ENCODE data around the gene ZBTB21.

ZBTB21 gene

GRCh38 chr21:41967708-41968107 lies 42.5 kb downstream of the ZBTB21 start:
- no peaks in the 10 kb centered on the region for H3K36me3 ChIP-seq (ENCODE audit: control insufficient read depth, insufficient read depth, low read length)
- H3K4ac ChIP-seq (ENCODE audit: low read depth, low read length), result peak overlapping the region; percentile 18
- H2BK15ac ChIP-seq (replicated peaks; ENCODE audit: low read depth), result no peak overlapping the region
- H3K4me2 ChIP-seq (ENCODE audit: low read length), result no peak overlapping the region
- no peak overlapping the region for H3K18ac ChIP-seq (ENCODE audit: low read length)
- no peaks in the 10 kb centered on the region for H3K79me1 ChIP-seq (ENCODE audit: low read length)
- no peak overlapping the region for H4K8ac ChIP-seq (ENCODE audit: low read depth, low read length)
- no peak overlapping the region for H3K27ac ChIP-seq (ENCODE audit: low read depth, low read length)
- H2AK5ac ChIP-seq (ENCODE audit: low read length), result no peak overlapping the region
- no peak overlapping the region for H3K23ac ChIP-seq (ENCODE audit: low read length)
- no peaks in the 10 kb centered on the region for H3K27me3 ChIP-seq (ENCODE audit: insufficient read depth, low read length, poor library complexity)
- H2BK5ac ChIP-seq (ENCODE audit: low read length), result no peak overlapping the region
- no peaks in the 10 kb centered on the region for H3K79me2 ChIP-seq (ENCODE audit: control insufficient read depth, insufficient read depth, low read length)
- WGBS (ENCODE audit: extremely low coverage, insufficient coverage, low lambda C conversion rate), result no CpG with 5 or more reads among the region's 4 CpGs
- no peak for DNase-seq
- H3K56ac ChIP-seq (ENCODE audit: low read length), result no peak overlapping the region
- no peak overlapping the region for H3K4me3 ChIP-seq (ENCODE audit: low read length)
- no peak overlapping the region for H3K9ac ChIP-seq (ENCODE audit: low read length)
- H2BK120ac ChIP-seq (ENCODE audit: low read depth, low read length), result no peak overlapping the region
- H3K4me1 ChIP-seq (ENCODE audit: control insufficient read depth, low read depth, low read length), result no peaks in the 10 kb centered on the region
- no peak overlapping the region for H4K5ac ChIP-seq (ENCODE audit: low read length)

DNA sequence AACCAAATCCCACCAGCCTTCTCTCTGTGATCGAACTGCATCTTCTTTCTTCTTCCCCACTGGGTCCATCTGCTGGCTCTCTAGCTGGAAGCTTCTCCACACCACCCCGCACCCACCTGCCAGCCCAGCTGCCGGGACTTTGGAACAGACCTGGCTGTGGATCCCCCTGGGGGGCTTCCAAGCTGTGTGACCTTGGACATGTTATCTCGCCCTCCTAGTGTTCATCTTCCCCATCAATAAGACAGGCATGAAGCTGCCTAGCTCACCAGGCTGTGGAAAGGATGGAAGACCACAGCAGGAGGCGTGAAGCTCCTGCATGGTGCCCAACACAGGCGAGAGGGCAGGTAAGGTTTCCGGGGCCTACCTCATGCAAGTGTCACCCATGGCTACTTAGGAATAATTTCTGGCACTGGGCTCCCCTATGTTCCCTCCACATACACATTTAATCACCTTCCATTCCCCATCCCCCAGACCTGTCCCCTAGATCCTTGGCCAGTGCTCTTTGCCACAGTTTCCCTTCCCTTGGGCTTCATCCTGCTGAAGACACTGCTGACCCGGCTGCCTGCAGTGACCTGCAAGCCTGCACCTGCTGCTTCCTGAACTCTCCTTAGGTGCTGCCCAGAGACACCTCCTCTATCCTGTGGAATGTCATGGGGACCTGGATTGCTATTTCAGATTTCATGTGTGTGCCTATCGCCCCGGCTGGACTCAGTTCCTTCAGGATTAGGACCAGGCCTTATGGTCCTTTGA lies 43.1 kb downstream of the ZBTB21 start:
- Histone ChIP-seq H4K5ac (ENCODE audit: low read length) (no peak overlapping the region), H2BK5ac (ENCODE audit: low read length) (no peak overlapping the region), H3K4me3 (ENCODE audit: low read length) (no peak overlapping the region), H3K4me1 (ENCODE audit: control insufficient read depth, low read depth, low read length) (no peaks in the 10 kb centered on the region), H3K27ac (ENCODE audit: low read depth, low read length) (no peak overlapping the region), H4K8ac (ENCODE audit: low read depth, low read length) (no peak overlapping the region), H2AK5ac (ENCODE audit: low read length) (no peak overlapping the region), H3K4ac (ENCODE audit: low read depth, low read length) (no peak overlapping the region), H3K79me2 (ENCODE audit: control insufficient read depth, insufficient read depth, low read length) (no peaks in the 10 kb centered on the region), H3K23ac (ENCODE audit: low read length) (no peak overlapping the region), H3K4me2 (ENCODE audit: low read length) (no peak overlapping the region), H2BK120ac (ENCODE audit: low read depth, low read length) (no peak overlapping the region), H2BK15ac (replicated peaks; ENCODE audit: low read depth) (no peak overlapping the region), H3K27me3 (ENCODE audit: insufficient read depth, low read length, poor library complexity) (no peaks in the 10 kb centered on the region), H3K9ac (ENCODE audit: low read length) (no peak overlapping the region), H3K36me3 (ENCODE audit: control insufficient read depth, insufficient read depth, low read length) (no peaks in the 10 kb centered on the region), H3K18ac (ENCODE audit: low read length) (no peak overlapping the region), H3K56ac (ENCODE audit: low read length) (no peak overlapping the region), H3K79me1 (ENCODE audit: low read length) (no peaks in the 10 kb centered on the region)
- no peak for DNase-seq
- WGBS (ENCODE audit: extremely low coverage, insufficient coverage, low lambda C conversion rate), result no CpG with 5 or more reads among the region's 10 CpGs

- no peak overlapping the region for H3K9ac ChIP-seq (ENCODE audit: low read length)
- WGBS (ENCODE audit: extremely low coverage, insufficient coverage, low lambda C conversion rate), result no CpG with 5 or more reads among the region's 11 CpGs
- H3K4ac ChIP-seq (ENCODE audit: low read depth, low read length), result no peak overlapping the region
These were observed 43.9 kb downstream of the ZBTB21 start for GRCh38 chr21:41966041-41966833.

DNA sequence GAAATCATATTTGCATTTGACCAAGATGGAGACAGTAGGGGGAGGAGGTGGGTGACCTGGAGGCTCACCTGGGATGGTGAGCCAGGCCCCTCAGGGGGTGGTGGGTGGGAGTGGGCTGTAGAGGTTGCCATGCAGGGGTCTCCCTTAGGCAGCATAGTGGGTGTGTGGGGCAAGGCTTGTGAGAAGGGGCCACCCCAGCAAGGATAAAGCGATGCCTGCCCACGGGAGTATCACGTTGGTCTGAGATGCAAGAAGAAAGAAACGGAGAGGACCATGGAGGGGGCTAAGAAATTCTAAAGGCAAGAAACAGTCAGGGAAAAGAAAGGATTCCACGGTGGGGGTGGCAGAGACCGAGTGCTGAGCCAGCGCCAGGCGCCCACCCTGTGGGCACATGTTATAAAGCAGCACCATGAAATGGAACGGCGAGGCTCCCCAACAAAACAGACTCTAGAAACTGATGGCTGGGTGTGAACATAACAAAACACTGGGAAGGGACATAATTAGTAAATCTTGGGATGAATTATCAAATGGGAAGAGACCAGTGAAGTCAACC lies 44.6 kb downstream of the ZBTB21 start:
- Histone ChIP-seq H3K4me3 (ENCODE audit: low read length) (no peak overlapping the region), H3K4ac (ENCODE audit: low read depth, low read length) (no peak overlapping the region), H3K18ac (ENCODE audit: low read length) (no peak overlapping the region), H3K4me2 (ENCODE audit: low read length) (no peak overlapping the region), H3K79me2 (ENCODE audit: control insufficient read depth, insufficient read depth, low read length) (no peaks in the 10 kb centered on the region), H3K27me3 (ENCODE audit: insufficient read depth, low read length, poor library complexity) (no peaks in the 10 kb centered on the region), H3K23ac (ENCODE audit: low read length) (no peak overlapping the region), H3K56ac (ENCODE audit: low read length) (no peak overlapping the region), H3K9ac (ENCODE audit: low read length) (no peak overlapping the region), H2BK5ac (ENCODE audit: low read length) (no peak overlapping the region), H2BK15ac (replicated peaks; ENCODE audit: low read depth) (no peak overlapping the region), H4K8ac (ENCODE audit: low read depth, low read length) (no peak overlapping the region), H2AK5ac (ENCODE audit: low read length) (no peak overlapping the region), H3K79me1 (ENCODE audit: low read length) (no peaks in the 10 kb centered on the region), H3K4me1 (ENCODE audit: control insufficient read depth, low read depth, low read length) (no peaks in the 10 kb centered on the region), H4K5ac (ENCODE audit: low read length) (no peak overlapping the region), H2BK120ac (ENCODE audit: low read depth, low read length) (no peak overlapping the region), H3K27ac (ENCODE audit: low read depth, low read length) (no peak overlapping the region), H3K36me3 (ENCODE audit: control insufficient read depth, insufficient read depth, low read length) (no peaks in the 10 kb centered on the region)
- WGBS (ENCODE audit: extremely low coverage, insufficient coverage, low lambda C conversion rate), result no CpG with 5 or more reads among the region's 10 CpGs
- no peak for DNase-seq

More at GRCh38 chr21:41966041-41966833, 43.9 kb downstream of the ZBTB21 start:
- Histone ChIP-seq H3K23ac (ENCODE audit: low read length) (no peak overlapping the region), H3K56ac (ENCODE audit: low read length) (no peak overlapping the region), H4K8ac (ENCODE audit: low read depth, low read length) (no peak overlapping the region), H3K27me3 (ENCODE audit: insufficient read depth, low read length, poor library complexity) (no peaks in the 10 kb centered on the region), H2BK120ac (ENCODE audit: low read depth, low read length) (no peak overlapping the region), H3K4me3 (ENCODE audit: low read length) (no peak overlapping the region), H4K5ac (ENCODE audit: low read length) (no peak overlapping the region), H3K27ac (ENCODE audit: low read depth, low read length) (no peak overlapping the region), H3K79me2 (ENCODE audit: control insufficient read depth, insufficient read depth, low read length) (no peaks in the 10 kb centered on the region), H3K4me1 (ENCODE audit: control insufficient read depth, low read depth, low read length) (no peaks in the 10 kb centered on the region), H3K79me1 (ENCODE audit: low read length) (no peaks in the 10 kb centered on the region), H3K36me3 (ENCODE audit: control insufficient read depth, insufficient read depth, low read length) (no peaks in the 10 kb centered on the region), H3K18ac (ENCODE audit: low read length) (no peak overlapping the region), H2BK15ac (replicated peaks; ENCODE audit: low read depth) (no peak overlapping the region), H2BK5ac (ENCODE audit: low read length) (no peak overlapping the region), H2AK5ac (ENCODE audit: low read length) (no peak overlapping the region), H3K4me2 (ENCODE audit: low read length) (no peak overlapping the region)
- no peak for DNase-seq

DNA sequence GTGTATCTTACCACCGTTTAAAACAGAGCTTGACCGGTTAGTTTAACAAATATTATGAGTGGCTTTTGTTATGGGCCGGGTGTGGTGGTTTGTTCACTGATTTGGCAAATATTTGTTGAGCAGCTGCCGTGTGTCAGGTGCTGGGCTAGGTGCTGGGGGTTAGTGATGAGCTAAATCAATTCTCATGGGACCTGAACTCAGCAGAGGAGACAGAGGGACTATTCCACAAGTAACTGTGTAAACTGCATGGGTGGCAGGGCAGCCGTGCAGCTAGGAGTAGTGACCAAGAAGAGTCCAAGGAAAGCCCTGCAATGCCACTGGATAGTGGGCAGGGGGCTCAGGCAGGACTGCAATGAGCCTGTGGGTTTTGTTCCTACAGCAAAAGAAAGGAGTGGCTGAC lies 45.1 kb downstream of the ZBTB21 start:
- Histone ChIP-seq H3K4me2 (ENCODE audit: low read length) (no peak overlapping the region), H3K79me1 (ENCODE audit: low read length) (no peaks in the 10 kb centered on the region), H3K56ac (ENCODE audit: low read length) (no peak overlapping the region), H3K9ac (ENCODE audit: low read length) (no peak overlapping the region), H3K18ac (ENCODE audit: low read length) (no peak overlapping the region), H4K5ac (ENCODE audit: low read length) (no peak overlapping the region), H3K4me3 (ENCODE audit: low read length) (no peak overlapping the region), H3K27ac (ENCODE audit: low read depth, low read length) (no peak overlapping the region), H3K79me2 (ENCODE audit: control insufficient read depth, insufficient read depth, low read length) (no peaks in the 10 kb centered on the region), H3K36me3 (ENCODE audit: control insufficient read depth, insufficient read depth, low read length) (no peaks in the 10 kb centered on the region), H2BK120ac (ENCODE audit: low read depth, low read length) (no peak overlapping the region), H2BK15ac (replicated peaks; ENCODE audit: low read depth) (no peak overlapping the region), H4K8ac (ENCODE audit: low read depth, low read length) (no peak overlapping the region), H3K4me1 (ENCODE audit: control insufficient read depth, low read depth, low read length) (no peaks in the 10 kb centered on the region), H3K4ac (ENCODE audit: low read depth, low read length) (no peak overlapping the region), H3K23ac (ENCODE audit: low read length) (no peak overlapping the region), H2AK5ac (ENCODE audit: low read length) (no peak overlapping the region), H2BK5ac (ENCODE audit: low read length) (no peak overlapping the region), H3K27me3 (ENCODE audit: insufficient read depth, low read length, poor library complexity) (no peaks in the 10 kb centered on the region)
- DNase-seq, result no peak
- no CpG with 5 or more reads among the region's 5 CpGs for WGBS (ENCODE audit: extremely low coverage, insufficient coverage, low lambda C conversion rate)

Measured in mesendoderm (in vitro differentiated cells).